ENCODE data around the gene HSBP1L1.
"Not testable (repeated sequence)": the region's sequence is repeated elsewhere in the genome, so short reads cannot be mapped to it uniquely, and the experiment has no call there.

Gene HSBP1L1

DNA sequence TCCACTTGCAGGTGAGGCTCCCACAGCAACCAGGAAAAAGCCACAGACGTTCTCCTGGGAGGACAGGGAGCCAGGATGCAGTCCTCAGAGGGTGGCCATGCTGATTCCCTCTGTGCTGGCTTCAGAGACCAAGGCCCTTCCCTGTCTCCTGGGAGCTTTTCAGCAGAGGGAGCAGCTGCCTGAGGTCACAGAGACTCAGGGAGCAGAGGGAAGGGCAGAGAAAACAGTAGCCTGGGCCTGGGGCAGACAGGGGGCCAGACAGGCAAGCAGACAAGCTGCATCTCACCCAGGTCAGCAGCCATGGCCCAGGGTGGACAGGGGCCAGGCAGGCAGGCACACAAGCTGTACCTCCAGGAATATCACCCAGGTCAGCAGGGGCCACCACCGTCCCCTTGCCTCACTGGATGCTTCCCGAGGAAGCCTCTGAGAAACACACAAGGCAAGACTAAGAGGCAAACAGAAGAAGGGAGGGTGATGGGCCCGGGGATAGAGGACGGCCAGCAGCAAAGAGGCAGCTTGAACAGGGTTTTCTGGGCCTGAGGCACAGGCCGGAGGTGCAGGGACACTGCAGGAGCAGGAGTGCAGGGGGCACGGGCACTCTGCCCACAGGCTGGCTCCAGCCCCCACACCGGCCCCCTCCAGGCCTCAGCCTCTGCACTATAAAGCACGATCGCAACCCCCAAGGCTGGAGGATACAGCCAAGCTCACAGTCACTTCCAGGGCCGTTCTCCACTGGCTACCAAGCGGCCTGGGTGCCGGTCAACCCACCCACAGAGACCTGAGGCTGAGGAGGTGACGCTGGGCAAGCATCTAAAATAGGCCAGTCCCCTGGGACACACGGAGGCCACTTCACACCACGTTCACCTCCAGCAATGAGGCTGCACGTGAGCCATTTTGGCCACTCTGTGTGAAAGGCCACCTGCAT lies 19.1 kb upstream of the HSBP1L1 start:
- FAIRE-seq: no peak

DNA sequence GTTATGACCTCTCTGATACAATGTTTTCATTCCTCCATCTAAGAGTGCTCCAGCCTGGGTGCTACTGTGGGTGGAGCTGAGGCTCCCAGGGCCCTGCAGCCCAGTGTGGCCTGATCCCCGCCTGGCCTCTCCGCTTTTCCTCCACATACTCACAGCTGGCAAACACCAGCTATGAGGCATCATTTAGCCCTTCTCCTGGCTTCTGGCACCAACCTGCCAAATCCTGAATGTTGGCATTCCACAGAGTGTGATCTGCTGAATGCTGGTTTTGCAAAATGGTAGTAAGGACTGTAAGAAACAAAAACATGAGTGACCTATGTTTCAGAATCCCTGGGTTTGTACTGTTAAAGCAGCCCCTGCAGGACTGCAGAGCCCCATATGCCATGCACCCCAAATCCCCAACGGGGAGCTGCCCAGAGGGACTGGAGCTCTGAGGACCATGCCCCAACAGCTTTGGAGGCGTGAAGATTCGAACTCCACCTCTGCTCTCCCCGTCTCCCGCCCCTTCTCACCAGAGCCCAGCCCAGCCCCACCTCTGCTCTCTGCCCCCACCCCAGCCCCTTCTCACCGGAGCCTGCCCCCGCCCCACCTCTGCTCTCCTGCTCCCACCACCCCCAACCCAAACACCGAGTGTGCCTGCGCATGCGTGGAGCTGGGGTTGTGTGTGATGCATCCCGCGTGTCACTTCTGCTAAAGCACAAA lies 17.2 kb upstream of the HSBP1L1 start:
- no peak for FAIRE-seq

DNA sequence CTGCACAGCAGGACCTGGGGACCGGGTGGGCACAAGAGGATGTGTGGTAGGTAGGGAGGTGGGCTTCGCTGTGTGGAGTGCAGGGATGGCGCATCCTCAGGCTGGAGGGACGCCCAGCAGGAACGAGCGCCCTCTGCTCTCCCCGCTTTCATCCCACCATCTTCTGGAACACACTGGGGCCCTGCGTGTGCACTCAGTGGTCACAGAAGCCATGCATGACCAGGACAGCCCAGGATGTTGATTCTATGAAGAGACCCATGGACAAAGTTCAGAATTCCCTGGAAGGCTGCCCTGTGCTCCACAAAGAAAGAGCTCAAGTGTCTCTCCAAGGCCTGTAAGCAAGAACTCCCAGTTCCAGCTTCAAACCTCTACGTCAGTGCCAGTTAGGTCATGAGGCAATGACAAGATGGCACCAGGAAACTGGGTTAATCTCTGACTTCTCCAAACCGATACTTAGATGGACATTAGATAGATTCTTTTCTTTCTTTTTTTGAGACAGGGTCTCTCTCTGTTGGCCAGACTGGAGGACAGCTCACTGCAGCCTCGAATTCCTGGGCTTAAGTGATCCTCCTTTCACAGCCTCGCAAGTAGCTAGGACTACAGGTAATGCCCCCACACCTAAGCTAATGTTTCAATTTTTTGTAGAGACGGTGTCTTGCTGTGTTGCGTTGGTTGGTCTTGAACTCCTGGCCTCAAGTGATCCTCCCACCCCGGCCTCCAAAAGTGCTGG lies 16.4 kb upstream of the HSBP1L1 start:
- FAIRE-seq: no peak

DNA sequence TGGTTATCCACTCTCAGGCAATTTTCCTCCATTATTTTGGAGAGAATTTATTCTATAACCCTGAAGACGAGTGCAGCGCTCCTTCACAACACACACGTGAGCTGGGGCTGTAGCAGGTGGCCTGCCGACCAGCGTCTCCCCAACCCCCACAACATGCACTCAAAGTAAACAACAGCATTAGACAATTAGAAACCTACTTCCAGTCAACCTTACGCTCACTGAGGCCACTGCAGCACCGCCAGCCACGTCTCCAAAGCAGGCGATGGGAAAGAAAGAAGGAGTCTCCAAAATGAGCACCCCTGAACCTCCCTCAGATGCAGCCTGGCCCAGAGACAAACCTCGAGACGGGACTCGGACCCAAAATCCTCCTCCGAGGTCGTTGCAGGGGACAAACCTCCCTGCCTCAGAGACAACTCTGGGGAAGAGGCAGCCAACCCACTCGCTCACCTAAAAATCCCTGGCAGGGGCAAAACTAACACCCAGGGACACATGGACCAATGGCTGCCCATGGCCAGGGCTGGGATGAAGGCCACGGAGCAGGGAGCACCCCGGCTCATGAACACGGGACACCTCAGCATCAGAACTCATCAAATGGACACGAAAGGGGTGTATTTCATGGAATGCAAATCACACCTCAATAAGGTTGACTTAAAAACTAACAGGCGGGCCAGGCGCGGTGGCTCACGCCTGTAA lies 15.6 kb upstream of the HSBP1L1 start:
- FAIRE-seq: no peak

DNA sequence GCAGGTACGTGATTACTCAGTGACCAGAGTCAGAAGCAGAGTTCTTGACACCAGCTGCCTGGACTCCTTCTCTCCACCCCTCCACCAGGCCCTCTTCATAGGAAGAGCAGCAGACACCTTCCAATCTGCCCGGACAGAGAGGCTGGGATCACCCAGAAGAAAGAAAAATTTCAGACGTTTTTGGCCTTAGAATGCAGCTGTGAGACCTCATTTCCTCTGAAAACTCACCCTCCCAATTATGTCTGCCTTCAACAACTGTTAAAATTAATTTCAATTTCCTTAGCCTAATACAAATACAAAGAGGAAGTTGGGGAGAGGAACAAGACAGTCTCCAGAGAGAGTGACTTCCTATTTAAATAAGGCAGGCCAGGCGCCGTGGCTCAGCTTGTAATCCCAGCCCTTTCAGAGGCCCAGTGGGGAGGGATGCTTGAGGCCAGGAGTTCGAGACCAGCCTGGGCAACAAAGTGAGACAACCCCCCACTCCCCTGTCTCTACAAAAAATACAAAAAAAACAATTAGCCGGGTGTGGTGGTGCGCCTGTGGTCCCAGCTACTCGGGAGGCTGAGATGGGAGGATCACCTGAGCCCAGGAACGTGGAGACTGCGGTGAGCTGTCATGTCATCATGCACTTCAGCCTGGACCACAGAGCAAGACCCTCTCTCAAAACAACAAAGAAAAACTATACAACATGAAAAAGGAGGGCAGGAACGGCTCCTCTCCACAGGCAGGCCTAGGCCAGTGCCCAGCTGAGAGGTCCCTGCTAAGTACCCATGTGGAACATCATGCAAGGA lies 14.6 kb upstream of the HSBP1L1 start:
- FAIRE-seq: no peak

DNA sequence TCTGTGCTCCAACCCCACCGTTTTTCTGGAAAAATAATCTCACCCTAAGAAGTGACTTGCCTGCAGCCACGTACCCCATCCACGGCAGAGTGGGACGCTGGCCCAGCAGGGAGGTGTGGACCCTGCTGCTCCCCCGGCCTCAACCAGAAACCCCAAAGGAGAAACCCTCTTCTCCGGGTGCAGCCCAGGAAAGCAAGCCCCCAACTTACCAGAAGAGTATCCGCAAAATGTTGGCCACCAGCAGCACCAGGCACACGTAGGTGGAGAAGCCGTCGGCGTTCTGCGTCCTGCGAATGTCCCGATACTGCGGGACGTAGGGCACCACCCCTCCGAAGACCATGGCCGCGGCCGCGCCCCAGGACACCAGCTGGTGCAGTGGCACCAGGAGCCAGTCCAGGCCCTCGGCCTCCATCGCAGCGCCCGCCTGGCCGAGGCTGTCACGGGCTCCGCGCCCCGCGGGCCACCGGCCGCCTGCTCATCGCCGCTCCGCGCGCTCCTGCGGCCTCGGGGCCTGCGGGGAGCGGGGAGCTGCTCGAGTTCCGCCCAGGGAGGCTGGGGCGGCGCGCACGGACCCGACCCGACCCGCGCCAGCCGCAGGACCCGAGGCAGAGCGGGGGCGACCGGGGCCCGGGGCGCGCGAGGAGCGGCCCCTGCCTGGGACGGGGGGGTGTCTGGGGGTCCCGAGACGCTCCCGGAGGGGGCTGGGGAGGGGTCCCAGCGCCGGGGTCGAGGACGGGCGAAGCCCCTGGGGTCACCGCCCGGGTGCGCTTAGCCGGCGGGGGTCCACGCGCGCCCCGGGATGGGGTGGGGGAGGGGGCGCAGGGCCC lies 13.7 kb upstream of the HSBP1L1 start:
- no peak for FAIRE-seq

DNA sequence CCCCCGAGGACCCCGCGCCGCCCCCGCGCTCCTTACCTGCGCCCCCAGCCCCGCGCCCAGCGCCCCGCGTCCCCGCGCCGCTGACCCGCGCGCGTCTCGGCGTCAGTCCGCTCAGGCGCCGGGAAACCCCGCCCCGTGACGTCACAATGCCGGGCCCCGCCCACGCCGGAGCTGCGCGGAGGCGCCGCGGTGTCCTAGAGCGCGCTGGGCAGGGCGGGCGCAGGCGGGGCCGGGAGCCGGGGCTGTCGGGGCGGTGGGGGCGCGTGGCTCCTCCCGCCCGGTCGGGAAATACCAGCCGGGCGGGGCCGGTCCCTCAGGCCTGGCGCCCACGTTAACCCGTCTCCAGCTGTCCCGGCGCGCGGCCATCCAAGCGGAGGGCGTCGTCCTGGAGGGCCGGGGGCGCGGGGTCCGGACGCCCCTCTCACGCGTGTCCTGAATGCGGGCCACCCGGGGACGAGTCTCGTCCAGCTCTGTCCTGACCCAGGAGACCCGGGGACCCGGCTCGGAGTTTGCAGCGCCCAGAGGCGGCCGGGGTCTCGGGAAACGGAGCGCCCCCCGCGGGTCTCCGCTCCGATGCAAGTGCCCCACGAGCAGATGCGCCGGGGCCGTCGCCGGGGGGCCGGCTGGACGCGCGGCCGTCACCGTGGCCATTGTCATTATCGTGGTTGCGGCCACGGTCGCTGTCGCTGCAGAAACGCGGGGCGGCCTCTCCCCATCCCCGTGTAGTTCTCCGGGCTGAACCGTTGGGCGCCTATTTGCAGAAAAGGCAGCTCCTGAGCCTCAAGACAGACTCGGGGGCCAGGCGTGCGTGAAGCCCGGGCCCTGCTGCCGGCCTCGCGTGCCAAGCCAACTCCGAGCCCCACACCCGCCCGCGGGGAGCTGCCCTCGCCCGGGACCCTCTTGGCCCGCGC lies 12.6 kb upstream of the HSBP1L1 start, which contains the start of gene SLC66A2:
Gene SLC66A2 (minus strand): TSS at position 109 of the 911 bp plus-strand sequence. CDS start 727 bp downstream, outside the sequence.
- no peak for FAIRE-seq

DNA sequence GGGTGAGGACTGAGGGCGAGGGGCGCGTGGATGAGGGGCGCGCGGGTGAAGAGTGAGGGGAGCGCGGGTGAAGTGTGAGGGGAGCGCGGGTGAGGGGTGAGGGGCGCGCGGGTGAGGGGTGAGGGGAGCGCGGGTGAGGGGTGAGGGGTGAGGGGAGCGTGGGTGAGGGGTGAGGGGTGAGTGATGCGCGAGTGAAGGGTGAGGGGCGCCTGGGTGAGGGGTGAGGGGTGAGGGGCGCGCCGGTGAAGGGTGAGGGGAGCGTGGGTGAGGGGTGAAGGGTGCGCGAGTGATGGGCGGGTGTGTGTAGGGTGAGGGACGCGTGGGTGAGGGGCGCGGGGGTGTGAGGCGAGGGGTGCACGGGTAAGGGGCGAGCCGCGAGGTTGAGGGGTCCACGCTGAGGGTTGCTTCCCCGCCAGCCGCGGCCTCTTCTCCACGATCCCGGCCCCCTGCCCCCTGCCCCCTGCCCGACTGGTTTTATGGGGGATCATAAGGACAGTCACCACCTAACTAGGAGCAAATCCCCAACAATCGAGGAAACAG lies 11.9 kb upstream of the HSBP1L1 start:
- FAIRE-seq: no peak

DNA sequence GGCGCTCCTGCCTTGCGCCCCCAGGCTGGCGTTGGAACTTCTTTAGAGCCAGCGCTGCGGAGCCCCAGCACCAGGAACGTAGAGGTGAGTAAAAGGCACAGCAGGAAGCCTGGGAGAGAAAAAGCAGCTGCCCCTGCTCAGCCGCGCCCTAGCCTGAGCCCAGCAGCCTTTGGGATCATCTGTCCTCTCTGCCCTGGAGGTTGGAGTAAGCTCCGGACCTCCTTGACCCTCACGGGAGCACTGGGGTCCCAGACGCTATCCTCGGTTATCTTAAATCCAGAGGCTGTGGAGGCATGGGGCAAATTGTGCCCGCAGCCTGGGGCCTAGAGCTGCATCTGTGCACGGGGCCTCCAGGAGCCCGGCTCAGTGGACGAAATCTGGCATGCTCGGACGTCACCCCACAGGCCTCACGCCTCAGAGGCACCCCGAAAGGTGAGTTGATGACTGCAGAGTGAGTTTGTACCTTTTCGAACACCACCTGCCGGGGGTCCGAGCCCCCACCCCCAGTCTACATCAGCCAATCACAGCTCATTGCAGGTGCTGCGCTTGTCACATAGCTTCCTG lies 11.4 kb upstream of the HSBP1L1 start:
- no peak for FAIRE-seq

DNA sequence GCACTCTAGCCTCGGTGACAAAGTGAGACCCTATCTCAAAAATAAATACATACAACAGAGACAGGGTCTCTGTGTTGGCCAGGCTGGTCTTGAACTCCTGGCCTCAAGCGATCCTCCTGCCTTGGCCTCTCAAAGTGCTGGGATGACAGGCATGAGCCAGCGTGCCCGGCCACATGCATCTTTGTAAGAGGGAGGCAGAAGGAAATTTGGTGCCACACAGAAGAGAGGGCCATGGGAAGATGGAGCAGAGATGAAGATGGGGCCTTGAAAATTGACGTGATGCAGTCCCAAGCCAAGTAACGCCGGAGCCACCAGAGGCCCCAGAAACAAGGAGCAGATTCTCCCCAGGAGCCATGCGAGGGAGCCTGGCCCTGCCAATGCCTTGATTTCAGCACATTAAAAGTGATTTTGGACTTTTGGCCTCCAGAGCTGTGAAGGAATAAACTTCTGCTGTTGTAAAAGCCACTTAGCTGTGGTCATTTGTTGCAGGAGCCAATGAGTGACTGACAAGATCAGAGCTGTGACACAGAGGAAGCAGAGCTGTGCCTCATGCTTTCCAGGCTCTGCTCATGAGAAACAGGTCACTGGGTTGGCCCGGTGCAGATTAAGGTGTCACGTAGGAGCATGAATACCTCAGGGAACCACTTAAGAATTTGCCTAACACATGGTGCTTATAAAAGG lies 10.3 kb upstream of the HSBP1L1 start:
- FAIRE-seq: no peak

DNA sequence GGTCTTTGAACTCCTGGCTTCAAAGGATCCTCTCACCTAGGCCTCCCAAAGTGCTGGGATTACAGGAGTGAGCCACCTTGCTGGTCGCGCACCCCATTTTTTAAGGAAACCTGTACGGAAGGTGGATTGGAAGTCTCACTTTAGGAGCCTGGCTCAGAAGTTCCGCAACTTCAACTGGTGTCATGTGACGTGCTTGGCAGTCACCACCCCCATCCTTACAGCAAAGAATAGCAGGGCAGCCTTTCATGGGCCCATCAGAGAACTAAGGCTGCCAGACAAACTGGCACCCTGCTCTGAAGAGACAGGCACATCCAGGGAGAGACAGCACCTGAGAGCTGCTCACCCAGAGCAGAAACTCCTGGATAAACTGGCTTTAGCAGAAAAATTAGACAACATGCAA lies 9.7 kb upstream of the HSBP1L1 start:
- FAIRE-seq: no peak

DNA sequence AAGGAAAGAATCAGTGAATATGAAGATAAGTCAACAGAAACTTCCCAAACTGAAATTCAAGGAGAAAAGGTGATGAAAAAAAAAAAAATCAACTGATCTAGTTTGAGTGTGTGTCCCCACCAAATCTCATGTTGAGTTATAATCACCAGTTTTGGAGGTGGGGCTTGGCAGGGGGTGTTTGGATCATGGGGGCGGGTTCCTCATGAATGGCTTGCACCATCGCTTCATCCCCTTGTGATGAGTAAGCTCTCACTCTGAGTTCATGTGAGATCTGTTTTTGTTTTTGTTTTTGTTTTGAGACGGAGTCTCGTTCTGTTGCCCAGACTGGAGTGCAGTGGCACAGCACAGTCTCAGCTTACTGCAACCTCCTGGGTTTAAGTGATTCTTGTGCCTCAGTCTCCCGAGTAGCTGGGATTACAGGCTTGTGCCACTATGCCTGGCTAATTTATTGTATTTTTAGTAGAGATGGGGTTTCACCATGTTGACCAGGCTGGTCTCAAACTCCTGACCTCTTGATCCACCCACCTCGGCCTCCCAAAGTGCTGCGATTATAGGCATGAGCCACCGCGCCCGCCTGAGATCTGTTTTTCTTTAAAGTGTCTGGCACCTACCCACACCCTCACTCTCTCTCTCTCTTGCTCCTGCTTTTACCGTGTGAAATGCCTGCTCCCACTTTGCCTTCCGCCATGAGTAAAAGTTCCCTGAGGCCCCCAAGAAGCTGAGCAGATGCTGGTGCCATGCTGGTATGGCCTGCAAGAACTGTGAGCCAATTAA lies 9.0 kb upstream of the HSBP1L1 start:
- no peak for FAIRE-seq

DNA sequence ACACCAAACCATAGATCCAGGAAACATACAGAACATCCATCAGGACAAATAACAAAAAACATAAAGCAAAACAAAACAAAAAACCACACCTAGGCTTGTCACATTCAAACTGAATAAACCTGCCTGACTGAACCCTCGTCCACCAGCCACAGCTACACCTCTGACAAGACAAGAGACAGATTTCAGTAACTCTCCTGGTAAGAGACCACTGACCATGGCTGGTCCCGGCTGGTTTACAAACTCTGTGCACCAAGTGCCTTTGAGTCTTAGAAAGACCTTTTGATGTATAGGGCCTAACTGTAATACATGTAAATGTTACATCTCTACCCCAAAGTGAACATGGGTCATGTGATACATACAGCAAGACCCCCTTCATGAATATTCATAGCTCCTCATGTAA lies 8.2 kb upstream of the HSBP1L1 start:
- FAIRE-seq: no peak

DNA sequence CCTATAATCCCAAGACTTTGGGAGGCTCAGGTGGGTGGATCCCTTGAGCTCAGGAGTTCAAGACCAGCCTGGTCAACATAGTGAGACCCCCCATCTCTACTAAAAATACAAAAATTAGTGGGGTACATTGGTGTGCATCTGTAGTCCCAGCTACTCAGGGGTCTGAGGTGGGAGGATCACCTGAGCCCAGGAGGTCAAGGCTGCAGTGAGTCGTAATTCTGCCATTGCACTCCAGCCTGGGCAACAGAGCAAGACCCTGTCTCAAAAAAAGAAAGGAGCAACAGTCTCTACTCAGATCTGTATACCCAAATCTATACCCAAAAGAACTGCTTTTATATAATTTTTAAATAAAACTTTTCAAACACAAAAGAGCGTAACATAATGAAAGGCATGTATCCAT lies 5.5 kb upstream of the HSBP1L1 start:
- FAIRE-seq: no peak

DNA sequence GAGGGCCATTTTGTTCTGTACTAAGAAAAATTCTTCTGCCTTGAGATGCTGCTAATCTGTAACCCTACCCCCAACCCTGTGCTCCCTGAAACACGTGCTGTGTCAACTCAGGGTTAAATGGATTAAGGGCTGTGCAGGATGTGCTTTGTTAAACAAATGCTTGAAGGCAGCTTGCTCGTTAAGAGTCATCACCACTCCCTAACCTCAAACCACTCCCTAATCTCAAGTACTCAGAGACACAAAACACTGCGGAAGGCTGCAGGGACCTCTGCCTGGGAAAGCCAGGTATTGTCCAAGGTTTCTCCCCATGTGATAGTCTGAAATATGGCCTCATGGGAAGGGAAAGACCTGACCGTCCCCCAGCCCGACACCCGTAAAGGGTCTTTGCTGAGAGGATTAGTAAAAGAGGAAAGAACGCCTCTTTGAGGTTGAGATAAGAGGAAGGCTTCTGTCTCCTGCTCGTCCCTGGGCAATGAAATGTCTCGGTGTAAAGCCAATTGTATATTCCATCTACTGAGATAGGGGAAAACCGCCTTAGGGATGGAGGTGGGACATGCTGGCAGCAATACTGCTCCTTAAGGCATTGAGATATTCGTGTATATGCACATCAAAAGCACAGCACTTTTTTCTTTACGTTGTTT lies 4.2 kb upstream of the HSBP1L1 start:
- not testable (repeated sequence) for FAIRE-seq

DNA sequence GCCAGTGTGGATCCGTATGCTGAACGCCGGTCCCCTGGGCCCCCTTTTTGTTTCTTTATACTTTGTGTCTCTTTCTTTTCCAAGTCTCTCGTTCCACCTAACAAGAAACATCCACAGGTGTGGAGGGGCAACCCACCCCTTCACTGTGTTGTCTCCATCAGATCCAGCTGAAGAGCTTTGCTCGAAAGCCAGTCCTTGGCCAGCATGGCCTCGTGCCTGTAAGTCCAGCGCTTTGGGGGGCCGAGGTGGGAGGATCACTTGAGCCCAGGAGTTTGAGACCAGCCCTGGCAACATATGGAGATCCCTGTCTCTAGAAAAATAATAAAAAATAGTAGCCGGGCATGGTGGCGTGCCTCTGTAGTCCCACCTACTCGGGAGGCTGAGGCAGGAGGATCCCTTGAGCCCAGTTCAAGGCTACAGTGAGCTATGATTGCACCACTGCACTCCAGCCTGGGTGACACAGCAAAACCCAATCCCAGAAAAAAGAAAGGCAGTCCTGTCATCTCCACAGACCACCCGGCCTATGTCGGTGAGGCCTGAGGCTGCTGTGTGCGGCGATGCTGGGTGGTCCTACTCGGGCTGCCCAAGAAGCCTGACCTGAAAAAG lies 3.4 kb upstream of the HSBP1L1 start:
- no peak for FAIRE-seq
